CD8-positive, alpha-beta T cell (primary cell): ENCODE results near the gene PCDHB16. TPM values are rescaled to one million over a fixed set of nuclear protein-coding genes. Genes with fewer than 3 reads are reported as not detected.

Experiments
- total RNA-seq, 46 experiments: library from RNA in 2 of 46; stranded (reverse) in 2 of 46; gene quantifications; one replicate each; pipeline ENCODE4 v1.2.3 and lab custom pipeline; 2021 to 2026

Gene PCDHB16
- total RNA-seq, 2 experiments from 2014 or later: not detected

Other genes with a start within 250 kb of the PCDHB16 start
- not detected for gene PCDHAC2, start 215.9 kb upstream of the PCDHB16 start, total RNA-seq
- gene PCDHB1, start 131.0 kb upstream of the PCDHB16 start, total RNA-seq: not detected
- not detected for gene PCDHB2, start 87.8 kb upstream of the PCDHB16 start, total RNA-seq
- gene PCDHB3, start 81.9 kb upstream of the PCDHB16 start, total RNA-seq: not detected
- gene PCDHB4, start 60.6 kb upstream of the PCDHB16 start, total RNA-seq: not detected
- not detected for gene PCDHB5, start 47.2 kb upstream of the PCDHB16 start, total RNA-seq
- not detected for gene PCDHB6, start 32.3 kb upstream of the PCDHB16 start, total RNA-seq
- not detected for gene PCDHB7, start 9.7 kb upstream of the PCDHB16 start, total RNA-seq
- not detected for gene PCDHB8, start 4.6 kb upstream of the PCDHB16 start, total RNA-seq
- gene PCDHB9, start 4.8 kb downstream of the PCDHB16 start, total RNA-seq: not detected
- gene PCDHB10, start 10.0 kb downstream of the PCDHB16 start, total RNA-seq: not detected
- not detected for gene PCDHB11, start 17.2 kb downstream of the PCDHB16 start, total RNA-seq
- gene PCDHB12, start 26.3 kb downstream of the PCDHB16 start, total RNA-seq: not detected
- not detected for gene PCDHB13, start 31.5 kb downstream of the PCDHB16 start, total RNA-seq
- gene PCDHB14, start 41.0 kb downstream of the PCDHB16 start, total RNA-seq: not detected
- not detected for gene PCDHB15, start 63.0 kb downstream of the PCDHB16 start, total RNA-seq
- gene SLC25A2, start 121.7 kb downstream of the PCDHB16 start, total RNA-seq: not detected
- gene TAF7, start 138.4 kb downstream of the PCDHB16 start, total RNA-seq: 10 to 100 TPM; 93.7 to 97.3 TPM
- gene PCDHGA1, start 148.1 kb downstream of the PCDHB16 start, total RNA-seq: under 1 TPM in 1 of 2 experiments, not detected in 1; 0.11 TPM
- gene PCDHGA2, start 156.4 kb downstream of the PCDHB16 start, total RNA-seq: not detected
- not detected for gene PCDHGA3, start 161.4 kb downstream of the PCDHB16 start, total RNA-seq
- gene PCDHGB1, start 167.7 kb downstream of the PCDHB16 start, total RNA-seq: not detected
- gene PCDHGA4, start 172.6 kb downstream of the PCDHB16 start, total RNA-seq: not detected
- gene PCDHGB2, start 177.6 kb downstream of the PCDHB16 start, total RNA-seq: under 1 TPM; 0.28 to 0.30 TPM
- gene PCDHGA5, start 181.8 kb downstream of the PCDHB16 start, total RNA-seq: not detected
- under 1 TPM in 1 of 2 experiments, not detected in 1; 0.22 TPM for gene PCDHGB3, start 187.9 kb downstream of the PCDHB16 start, total RNA-seq
- gene PCDHGA6, start 191.5 kb downstream of the PCDHB16 start, total RNA-seq: under 1 TPM; 0.05 to 0.14 TPM
- gene PCDHGA7, start 200.4 kb downstream of the PCDHB16 start, total RNA-seq: under 1 TPM; 0.08 to 0.14 TPM
- gene PCDHGB4, start 205.3 kb downstream of the PCDHB16 start, total RNA-seq: not detected
- gene PCDHGA8, start 210.2 kb downstream of the PCDHB16 start, total RNA-seq: not detected
- not detected for gene PCDHGB5, start 215.6 kb downstream of the PCDHB16 start, total RNA-seq
- not detected for gene PCDHGA9, start 220.4 kb downstream of the PCDHB16 start, total RNA-seq
- gene PCDHGB6, start 225.6 kb downstream of the PCDHB16 start, total RNA-seq: not detected
- under 1 TPM in 1 of 2 experiments, not detected in 1; 0.08 TPM for gene PCDHGA10, start 230.6 kb downstream of the PCDHB16 start, total RNA-seq
- gene PCDHGB7, start 235.3 kb downstream of the PCDHB16 start, total RNA-seq: not detected
- gene PCDHGA11, start 238.7 kb downstream of the PCDHB16 start, total RNA-seq: under 1 TPM in 1 of 2 experiments, not detected in 1; 0.08 TPM
- not detected for gene PCDHGA12, start 248.1 kb downstream of the PCDHB16 start, total RNA-seq